T-helper 22 cell (primary cell): ENCODE measurements around the gene GTF2IRD1.

Experiments
- DNase-seq: peaks from one replicate; pipeline ENCODE4 v3.0.0-alpha.2; 2020; ENCODE audit warnings: low read depth

The GTF2IRD1 gene

GRCh38 chr7:74568658-74569057 lies 115.0 kb downstream of the GTF2IRD1 start:
- DNase-seq = no peak

- DNase-seq = no peak
Measured at GRCh38 chr7:74569501-74570075, 115.9 kb downstream of the GTF2IRD1 start.

DNA sequence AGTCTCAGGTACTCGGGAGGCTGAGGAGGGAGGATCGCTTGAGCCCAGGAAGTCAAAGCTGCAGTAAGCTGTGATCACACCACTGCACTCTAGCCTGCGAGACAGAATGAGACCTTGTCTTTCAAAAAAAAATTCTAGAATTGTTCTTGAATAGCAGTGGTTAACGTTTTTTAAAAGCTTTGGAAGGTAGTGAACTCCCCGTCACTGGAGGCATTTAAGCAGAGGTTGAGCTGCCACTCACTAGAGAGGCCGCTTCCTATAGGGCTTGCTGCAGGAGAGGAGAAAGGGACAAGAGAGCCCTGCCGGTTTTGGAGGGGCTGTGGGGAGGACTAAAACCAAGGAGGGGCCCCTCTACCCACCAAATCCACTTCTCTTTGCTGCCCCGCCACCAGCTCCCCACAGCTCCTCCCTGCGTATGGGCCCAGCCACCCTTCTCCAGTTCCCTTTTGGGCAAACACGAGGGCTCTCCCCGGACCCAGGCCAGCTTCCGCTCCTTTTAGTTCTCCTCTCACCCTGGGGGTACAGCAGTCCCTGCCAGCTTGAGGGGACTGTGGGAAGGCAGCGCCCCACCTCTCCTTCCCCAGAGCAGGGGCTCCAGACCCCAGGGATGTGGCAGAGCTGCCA lies 116.9 kb downstream of the GTF2IRD1 start:
- no peak for DNase-seq

DNA sequence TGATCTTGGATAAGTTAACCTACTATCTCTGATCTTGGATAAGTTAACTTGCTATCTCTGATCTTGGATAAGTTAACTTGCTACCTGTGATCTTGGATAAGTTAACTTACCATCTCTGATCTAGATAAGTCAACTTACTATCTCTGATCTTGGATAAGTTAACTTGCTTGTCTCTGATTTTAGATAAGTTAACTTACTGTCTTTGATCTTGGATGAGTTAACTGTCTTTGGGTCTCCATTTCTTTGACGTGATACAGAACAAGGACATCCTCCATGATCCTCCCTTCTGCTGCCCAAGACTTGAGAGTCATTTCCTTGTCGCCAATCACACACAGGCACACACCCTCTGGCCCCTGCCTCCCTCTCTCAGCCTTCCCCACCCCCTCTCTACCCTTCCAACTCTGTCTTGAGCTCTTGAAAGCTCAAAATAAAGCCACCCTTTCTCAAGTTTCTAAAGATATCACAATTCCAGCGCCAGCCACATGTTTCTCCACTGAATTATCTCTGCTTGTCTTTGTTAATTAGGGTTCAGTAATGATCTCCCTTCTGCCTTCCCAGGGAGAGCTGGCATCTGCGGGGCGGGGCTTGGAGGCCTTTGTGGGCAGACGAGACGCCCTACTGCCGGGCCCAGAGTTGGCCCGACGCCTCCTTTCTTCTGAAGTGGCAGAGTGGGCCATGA lies 118.7 kb downstream of the GTF2IRD1 start:
- DNase-seq = no peak

- DNase-seq = no peak
Measured at GRCh38 chr7:74573512-74573911, 119.8 kb downstream of the GTF2IRD1 start.

- DNase-seq = no peak
Measured at GRCh38 chr7:74575083-74575784, 121.5 kb downstream of the GTF2IRD1 start.

GRCh38 chr7:74575811-74576210 lies 122.1 kb downstream of the GTF2IRD1 start:
- no peak for DNase-seq

DNA sequence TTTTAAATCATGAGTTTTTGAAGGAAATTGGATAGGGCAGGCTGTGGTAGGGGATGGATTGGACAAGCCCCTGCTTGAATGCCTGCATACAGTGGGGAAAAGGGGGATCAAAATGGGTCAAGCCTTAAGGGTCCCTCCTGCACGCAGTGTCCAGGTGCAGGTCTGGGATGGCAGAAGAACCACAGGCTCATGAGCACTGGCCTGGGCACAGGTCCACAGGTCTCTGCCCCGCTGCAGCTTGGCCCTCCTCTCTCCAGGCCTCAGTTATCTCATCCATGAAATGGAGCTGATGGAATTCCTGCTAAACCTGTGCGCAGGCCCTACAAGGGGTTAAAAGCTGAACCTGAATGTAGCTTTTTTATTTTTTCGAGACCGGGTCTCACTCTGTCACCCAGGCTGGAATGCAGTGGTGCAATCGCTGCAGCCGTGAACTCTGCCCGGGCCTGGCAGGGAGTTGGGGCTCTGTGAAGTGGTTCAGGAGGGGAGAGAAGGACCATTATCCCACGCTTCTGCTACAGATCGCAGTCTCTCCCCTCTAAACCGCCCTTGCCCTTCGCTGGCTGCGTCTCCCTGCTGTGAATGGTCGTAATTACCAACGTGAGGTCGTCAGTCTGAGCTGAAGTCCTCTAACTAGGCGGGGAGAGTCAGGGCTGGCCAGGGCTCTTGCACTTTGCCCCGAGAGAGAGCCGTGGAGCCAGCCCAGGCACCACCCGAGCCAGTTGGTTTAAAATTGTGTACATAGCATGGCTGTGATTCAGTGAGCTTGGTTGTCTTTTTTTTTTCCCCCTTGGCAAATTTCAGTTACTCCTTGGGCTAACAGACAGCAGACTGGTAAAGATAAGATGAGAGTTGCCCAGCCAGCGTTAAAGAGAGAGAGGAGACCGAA lies 126.3 kb downstream of the GTF2IRD1 start:
- DNase-seq = no peak

DNA sequence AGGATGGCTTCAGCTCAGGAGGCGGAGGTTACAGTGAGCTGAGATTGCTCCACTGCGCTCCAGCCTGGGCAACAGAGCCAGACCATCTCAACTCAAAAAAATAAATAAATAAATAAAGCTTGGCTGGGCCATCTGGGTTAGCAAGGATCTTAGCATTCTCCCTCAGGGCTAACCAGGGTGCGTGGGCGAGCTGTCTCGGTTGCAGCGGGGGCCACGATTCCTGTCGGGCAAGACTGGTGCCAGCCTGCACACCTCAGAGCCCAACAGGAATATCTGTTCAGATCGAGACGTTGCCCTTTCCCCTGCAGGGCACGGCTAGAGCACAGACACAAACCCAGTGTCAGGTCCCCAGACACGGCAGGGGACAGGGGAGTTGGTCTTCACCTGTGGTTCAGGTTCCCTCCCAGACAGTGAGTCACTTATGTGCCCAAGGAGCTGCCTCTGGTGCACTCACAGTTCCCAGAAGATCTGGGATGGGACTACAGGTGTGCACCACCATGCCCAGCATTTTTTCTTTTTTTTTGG lies 128.3 kb downstream of the GTF2IRD1 start:
- DNase-seq = no peak

DNA sequence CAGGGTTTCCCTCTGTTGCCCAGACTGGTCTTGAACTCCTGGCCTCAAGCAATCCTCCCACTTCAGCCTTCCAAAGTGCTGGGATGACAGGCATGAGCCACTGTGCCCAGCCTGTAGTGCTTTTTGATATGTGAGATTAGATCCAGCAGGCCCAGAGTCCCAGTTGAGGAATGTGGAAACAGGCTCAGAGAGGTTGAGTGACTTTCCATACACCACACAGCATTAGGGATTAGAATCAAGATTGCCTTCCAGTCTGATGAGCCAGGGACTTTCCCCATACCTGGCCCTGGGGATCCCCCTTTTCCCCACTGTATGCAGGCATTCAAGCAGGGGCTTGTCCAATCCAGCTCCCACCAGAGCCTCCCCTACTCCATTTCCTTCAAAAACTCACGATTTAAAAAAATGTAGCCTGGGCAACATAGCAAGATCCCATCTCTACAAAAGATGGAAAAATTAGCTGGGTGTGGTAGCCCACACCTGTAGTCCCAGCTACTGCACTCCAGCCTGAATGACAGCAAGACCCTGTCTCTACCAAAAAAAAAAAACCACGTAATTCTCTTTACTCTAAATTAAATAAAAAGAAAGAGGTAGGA lies 128.8 kb downstream of the GTF2IRD1 start:
- no peak for DNase-seq

DNA sequence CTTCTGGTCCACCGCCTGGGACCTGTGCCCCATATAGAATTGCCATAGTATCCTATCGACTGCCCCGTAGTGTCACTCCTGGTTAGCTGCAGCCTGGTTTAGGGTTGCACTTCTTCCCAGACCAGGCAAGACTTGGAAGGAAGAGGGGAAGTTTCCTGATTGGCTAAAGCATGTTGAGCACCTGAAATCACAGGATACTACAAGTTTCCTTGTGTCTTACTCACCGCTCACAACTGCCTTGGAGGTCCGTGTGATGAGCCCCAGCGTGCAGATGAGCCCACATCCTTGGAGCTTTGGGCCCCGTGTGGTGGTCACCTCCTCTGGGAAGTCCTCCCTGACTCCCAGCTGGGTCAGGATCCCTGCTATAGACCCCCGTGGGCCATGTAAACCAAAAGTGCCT lies 129.9 kb downstream of the GTF2IRD1 start:
- DNase-seq = no peak

GRCh38 chr7:74584160-74584954 lies 130.7 kb downstream of the GTF2IRD1 start:
- no peak for DNase-seq

- no peak for DNase-seq
Measured at GRCh38 chr7:74585844-74586243, 132.1 kb downstream of the GTF2IRD1 start.

DNA sequence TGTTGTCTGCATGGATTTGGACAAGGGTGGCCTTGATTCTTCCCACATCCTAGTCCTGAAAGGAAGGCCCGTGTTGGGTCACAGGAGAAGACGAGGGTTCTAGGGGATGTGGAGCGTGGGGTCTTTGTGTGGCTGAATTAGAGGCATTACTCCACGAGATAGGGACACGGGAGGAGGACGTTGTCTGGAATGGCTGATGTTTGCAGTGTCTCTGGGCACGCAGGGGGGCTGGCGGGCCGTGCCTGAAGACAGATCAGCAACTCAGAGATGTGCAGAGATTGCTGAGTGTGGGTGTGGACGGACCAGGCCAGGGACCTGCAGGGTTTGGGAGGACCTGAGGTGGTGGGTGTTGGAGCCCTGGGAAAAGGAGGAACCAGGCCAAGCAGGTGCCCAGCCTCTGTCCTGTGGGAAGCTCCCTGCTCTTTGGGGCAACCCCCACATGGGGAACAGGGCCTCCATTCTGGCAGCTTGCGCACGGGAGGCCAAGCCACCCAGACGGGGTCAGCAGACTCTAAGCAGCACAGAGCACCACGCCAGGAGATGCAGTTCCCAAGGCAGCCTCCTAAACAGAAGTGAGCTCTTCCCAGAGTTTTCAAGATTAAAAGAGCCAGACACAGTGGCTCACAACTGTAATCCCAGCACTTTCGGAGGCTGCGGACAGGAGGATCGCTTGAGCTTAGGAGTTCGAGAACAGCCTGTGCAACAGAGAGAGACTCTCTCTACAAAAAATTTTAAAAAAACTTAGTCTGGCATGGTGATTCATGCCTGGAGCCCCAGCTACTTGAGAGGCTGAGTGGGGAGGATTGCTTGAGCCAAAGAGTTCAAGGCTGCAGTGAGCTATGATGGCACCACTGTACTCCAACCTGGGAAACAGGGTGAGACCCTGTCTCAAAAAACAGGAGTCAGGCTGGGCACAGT lies 132.8 kb downstream of the GTF2IRD1 start:
- no peak for DNase-seq

DNA sequence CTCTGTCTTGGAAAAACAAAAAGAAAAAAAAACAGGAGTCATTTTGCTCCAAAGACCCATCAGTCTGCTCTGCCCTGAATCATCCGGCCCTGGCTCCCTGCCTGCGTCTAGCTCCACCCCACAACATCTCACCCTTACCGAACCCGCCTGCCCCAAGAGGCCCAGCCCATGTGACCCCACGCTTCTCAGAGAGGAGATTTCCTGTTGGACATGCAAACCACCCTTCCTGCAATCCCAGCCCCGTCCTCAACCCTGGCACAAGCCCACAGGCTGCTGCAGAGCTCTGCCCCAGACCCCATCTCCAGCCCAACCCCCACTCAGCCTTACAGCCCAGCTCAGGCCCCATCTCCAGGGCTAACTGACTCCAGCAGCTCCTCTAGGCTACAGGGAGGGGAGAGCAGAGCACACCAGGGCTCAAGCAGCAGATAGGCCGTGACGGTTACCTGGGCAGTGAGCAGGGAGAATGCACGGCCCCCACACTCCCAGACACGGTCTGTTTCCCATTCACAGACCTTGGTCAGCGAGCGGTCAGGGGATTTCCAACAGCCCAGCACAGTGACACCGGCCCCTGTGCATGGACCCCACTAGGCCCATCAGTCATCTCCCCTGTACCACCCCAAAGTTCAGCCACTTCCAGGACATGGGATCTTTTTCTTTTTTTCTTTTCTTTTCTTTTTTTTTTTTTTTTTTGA lies 133.9 kb downstream of the GTF2IRD1 start:
- DNase-seq = no peak

GRCh38 chr7:74590813-74591212 lies 137.1 kb downstream of the GTF2IRD1 start:
- no peak for DNase-seq

DNA sequence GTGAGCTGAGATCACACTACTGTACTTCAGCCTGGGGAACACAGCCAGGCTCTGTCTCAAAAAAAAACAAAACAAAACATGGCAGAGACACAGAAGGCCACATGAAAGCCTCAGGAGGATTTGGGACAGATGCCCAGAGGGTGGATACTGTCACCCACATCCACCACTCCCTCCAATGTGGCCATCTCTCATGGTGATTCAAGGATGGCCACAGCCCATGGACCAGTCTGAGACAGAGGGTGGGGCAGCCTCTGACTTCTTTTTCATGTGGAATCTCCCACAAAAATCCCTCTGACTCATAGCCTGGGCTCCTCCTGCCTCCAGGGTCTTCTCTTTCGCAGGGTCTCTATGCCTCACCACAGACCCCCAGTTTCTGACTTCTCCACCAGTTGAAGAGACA lies 144.9 kb downstream of the GTF2IRD1 start:
- no peak for DNase-seq

GRCh38 chr7:74599244-74599643 lies 145.5 kb downstream of the GTF2IRD1 start:
- DNase-seq = no peak
